K562 (cell line): Measurements from ENCODE around the gene RABGAP1L. TPM values are rescaled to one million over a fixed set of nuclear protein-coding genes. Genes with fewer than 3 reads are reported as not detected.

ENCODE experiments used
- ATAC-seq: fragments of 200-7000 bp; cut with Tn5 transposase; 3 replicates; pipeline ENCODE4 v1.9.1; 2020; ENCODE audit warnings: moderate library complexity
- BruUV-seq: library from RNA; stranded (reverse); fragments of 400-500 nt; replicated peaks from 2 replicates; lab custom pipeline; 2021; lab: Mats Ljungman, UMichigan
- CTCF ChIA-PET: fragments of 300-600 bp; formaldehyde crosslinking; extraction: SDS; loops from one replicate; lab custom pipeline; 2021; ENCODE audit warnings: low intra/inter-chr PET ratio; lab: Yijun Ruan, JAX
- POLR2A ChIA-PET: fragments of 300-600, 350-650 bp; sonication (Branson Sonifier 250); formaldehyde crosslinking; extraction: SDS; loops from one replicate; lab custom pipeline; 2021; ENCODE audit warnings: antibody characterized with exemption, inconsistent platforms; lab: Yijun Ruan, JAX
- DNase-seq, 4 experiments: peaks; one replicate each; pipeline versions ENCODE4 v3.0.0 to v3.0.0-alpha.2; 2011 to 2018; ENCODE audit warnings: low spot score in 3 of 4, mixed read lengths in 3 of 4; ENCODE audit errors: extremely low read depth in 1 of 4
- FAIRE-seq: peaks from 2 replicates; lab custom pipeline; 2011; peaks lifted over from hg19 to GRCh38; lab: Jason Lieb, UNC
- H2AFZ ChIP-seq: 2 replicates; pipeline ENCODE4 v1.6.0; 2011; ENCODE audit warnings: low read depth, low read length, control low read depth, inconsistent platforms
- H3K27ac ChIP-seq: fragments of 200-600 bp; 3 replicates; pipeline ENCODE4 v1.8.0; 2011; ENCODE audit warnings: low read depth, mild to moderate bottlenecking, control low read depth, inconsistent platforms, low read length, moderate library complexity, mixed read lengths; ENCODE audit errors: extremely low read depth
- H3K27me3 ChIP-seq, 2 experiments: fragments of 300-600 bp in 1 of 2; 2 replicates in 1 of 2; 3 replicates in 1 of 2; pipeline versions ENCODE4 v1.6.0 to v1.8.0; 2011; ENCODE audit warnings: inconsistent platforms in 2 of 2, low read length in 2 of 2, mild to moderate bottlenecking in 1 of 2, mixed read lengths in 1 of 2, moderate library complexity in 1 of 2; ENCODE audit not compliant: control insufficient read depth in 2 of 2, insufficient read depth in 2 of 2
- H3K36me3 ChIP-seq: fragments of 300-600 bp; 3 replicates; pipeline ENCODE4 v1.8.0; 2011; ENCODE audit warnings: mild to moderate bottlenecking, low read length, inconsistent platforms; ENCODE audit not compliant: control insufficient read depth, insufficient read depth
- H3K4me1 ChIP-seq, 2 experiments: fragments of 200-600 bp in 1 of 2; replicated peaks in 1 of 2; 2 replicates in 1 of 2; 3 replicates in 1 of 2; pipeline versions ENCODE4 v1.5.1 to v1.8.0; 2011; ENCODE audit warnings: inconsistent platforms in 2 of 2, low read length in 2 of 2, mild to moderate bottlenecking in 1 of 2, mixed read lengths in 1 of 2, moderate library complexity in 1 of 2; ENCODE audit not compliant: control insufficient read depth in 2 of 2, insufficient read depth in 2 of 2
- H3K4me2 ChIP-seq: 2 replicates; pipeline ENCODE4 v1.6.1; 2011; ENCODE audit warnings: low read length, control low read depth, inconsistent platforms, mixed read lengths; ENCODE audit not compliant: insufficient read depth
- H3K4me3 ChIP-seq: fragments of 200-600 bp; sonication (generic), shearing (Covaris generic); 2 replicates; pipeline ENCODE4 v1.5.1; 2016; ENCODE audit warnings: control low read depth, inconsistent platforms
- H3K79me2 ChIP-seq: fragments of 200-600 bp; 3 replicates; pipeline ENCODE4 v1.8.0; 2011; ENCODE audit warnings: low read length, inconsistent platforms; ENCODE audit not compliant: control insufficient read depth, insufficient read depth
- H3K9ac ChIP-seq, 2 experiments: 2 replicates each; pipeline versions ENCODE4 v1.6.0 to v1.6.1; 2011; ENCODE audit warnings: low read depth in 2 of 2, low read length in 2 of 2, control low read depth in 1 of 2, inconsistent platforms in 1 of 2, mild to moderate bottlenecking in 1 of 2, mixed read lengths in 1 of 2; ENCODE audit not compliant: insufficient read depth in 1 of 2
- H3K9me1 ChIP-seq: one replicate; pipeline ENCODE4 v1.6.0; 2011; ENCODE audit warnings: inconsistent platforms, mild to moderate bottlenecking, low read length, moderate library complexity; ENCODE audit not compliant: control insufficient read depth, insufficient read depth
- H3K9me3 ChIP-seq: replicated peaks from 2 replicates; pipeline ENCODE4 v1.5.1; 2011; ENCODE audit warnings: low read depth, low read length, inconsistent platforms; ENCODE audit not compliant: control insufficient read depth, insufficient read depth
- H4K20me1 ChIP-seq: replicated peaks from 2 replicates; pipeline ENCODE4 v1.6.1; 2011; ENCODE audit warnings: low read length, inconsistent platforms, mixed read lengths; ENCODE audit not compliant: control insufficient read depth, insufficient read depth
- CHAMP1 ChIP-seq: fragments of 450-650 bp; IDR thresholded peaks from 2 replicates; pipeline ENCODE4 v1.6.1; 2016; ENCODE audit warnings: mild to moderate bottlenecking
- DPF2 ChIP-seq: fragments of 450-650 bp; IDR thresholded peaks from 2 replicates; pipeline ENCODE4 v1.6.1; 2016
- EHMT2 ChIP-seq: fragments of 450-650 bp; IDR thresholded peaks from 2 replicates; pipeline ENCODE4 v1.6.1; 2018; ENCODE audit warnings: antibody characterized with exemption
- JUN ChIP-seq, 2 experiments: sonication (generic) in 1 of 2; formaldehyde crosslinking in 1 of 2; IDR thresholded peaks; 2 replicates each; pipeline versions ENCODE4 v1.6.1 to v1.8.0; 2012 to 2022; ENCODE audit warnings: borderline replicate concordance in 2 of 2, mild to moderate bottlenecking in 2 of 2, improper control_type of control experiment in 1 of 2, low read depth in 1 of 2, low read length in 1 of 2, missing genetic modification reagents in 1 of 2
- JUNB ChIP-seq: fragments of 450-650 bp; formaldehyde crosslinking; conservative IDR thresholded peaks from 2 replicates; pipeline ENCODE4 v1.4.0; 2020; ENCODE audit warnings: mild to moderate bottlenecking
- SPI1 ChIP-seq: IDR thresholded peaks from 2 replicates; pipeline ENCODE4 v1.6.1; 2011; ENCODE audit warnings: low read depth, low read length, control low read depth, borderline replicate concordance
- TCF7L2 ChIP-seq: fragments of 150-350 bp; IDR thresholded peaks from 2 replicates; pipeline ENCODE4 v1.6.1; 2016; ENCODE audit warnings: low read depth, mild to moderate bottlenecking, low read length, moderate library complexity
- ZNF449 ChIP-seq: fragments of 250-450 bp; sonication (Bioruptor Pico); IDR thresholded peaks from 2 replicates; pipeline ENCODE4 v1.8.0; 2022; ENCODE audit warnings: moderate library complexity, mild to moderate bottlenecking, inconsistent platforms
- ZZZ3 ChIP-seq: fragments of 450-650 bp; IDR thresholded peaks from 2 replicates; pipeline ENCODE4 v1.6.1; 2016; ENCODE audit warnings: antibody characterized with exemption, mild to moderate bottlenecking, moderate library complexity
- WGBS: fragments of 100-300 bp; shearing (Covaris generic); methylation state at CpG from one replicate; pipeline ENCODE4 v1.1.6; 2016; ENCODE audit warnings: low coverage, mixed read lengths; ENCODE audit not compliant: insufficient coverage; ENCODE audit errors: missing lambda C conversion rate; 5-methylcytosine and 5-hydroxymethylcytosine counted together
- in situ Hi-C: fragments of 300-500 bp; cut with MboI; formaldehyde crosslinking; loops from 4 replicates; pipeline ENCODE4 v1.15.0; 2018; ENCODE audit warnings: inconsistent platforms, mixed read lengths
- intact Hi-C: fragments of 100-400 bp; cut with micrococcal nuclease; formaldehyde crosslinking; loops from 2 replicates; pipeline ENCODE4 v1.14.2; 2022
- polyA plus RNA-seq, 8 experiments: library from polyadenylated mRNA; depleted of rRNA in 4 of 8; stranded (reverse) in 5 of 8; unstranded in 3 of 8; fragments of >200 nt; fragmentation: Nextera tagmentation in 2 of 8; fragmentation: Illumina TruSeq in 1 of 8; extraction: Ambion mirVana in 2 of 8; extraction: Trizol in 1 of 8; gene quantifications; 2 replicates each; pipeline versions ENCODE4 v1.2.1 to v1.2.3, GENCODE V29; 2011 to 2014; ENCODE audit warnings: inconsistent platforms in 1 of 8, missing spikeins in 1 of 8
- total RNA-seq, 7 experiments: library from RNA; depleted of rRNA in 6 of 7; stranded (reverse); fragments of >200 nt in 6 of 7; fragmentation: Illumina TruSeq in 2 of 7; extraction: Trizol in 2 of 7; gene quantifications; 2 replicates each; pipeline versions ENCODE4 v1.2.1 to v1.2.3, GENCODE V29; 2011 to 2021; ENCODE audit warnings: low replicate concordance in 1 of 7
- TF ChIP-seq, protein P1 (sequence below): fragments of 150-350 bp; conservative IDR thresholded peaks from 2 replicates; pipeline ENCODE4 v1.6.1; 2014; ENCODE audit warnings: low read length
- TF ChIP-seq, protein P2 (sequence below): sonication (generic); formaldehyde crosslinking; IDR thresholded peaks from 2 replicates; pipeline ENCODE4 v1.8.0; 2022; ENCODE audit warnings: mild to moderate bottlenecking, missing genetic modification reagents

Gene RABGAP1L
- total and polyA plus RNA-seq, 9 of the 15 experiments (the other 6 are each of a cell fraction or from before 2014, with no cell fraction given) = 16.5 to 44.9 (median 26.7) TPM

- Histone ChIP-seq H2AFZ (no peak overlapping the region), H3K4me3 (no peak overlapping the region), H3K9ac (no peak overlapping the region), H4K20me1 (no peaks in the 10 kb centered on the region), H3K27me3 (no peaks in the 10 kb centered on the region), H3K9me1 (no peaks in the 10 kb centered on the region), H3K27ac (no peak overlapping the region), H3K36me3 (no peaks in the 10 kb centered on the region), H3K4me1 (no peaks in the 10 kb centered on the region), H3K4me2 (no peak overlapping the region), H3K9me3 (no peaks in the 10 kb centered on the region), H3K79me2 (no peaks in the 10 kb centered on the region)
- DNase-seq = peak in 1 of 4 experiments; percentile 18
- ChIA-PET POLR2A (interaction anchor here (0.6 to 1.5 kb wide), 2 partner anchors 32 to 184 kb away, joined by 3 to 6 read pairs; no protein-coding TSS in a partner anchor), CTCF (no interaction called here)
- peak; percentile 47; the same call in 1 of the 3 replicates for ATAC-seq
- WGBS = 23% methylated on average over 3 of the region's 3 CpGs
- BruUV-seq = no TSS peak
- intact Hi-C loops = no loop called here
- FAIRE-seq = no peak
- in situ Hi-C loops = no loop called here
- TF ChIP-seq SPI1 (no peak), JUNB (CRISPR knock-in tag) (0 out of 2 replicates have a peak, but pooled peaks have one; percentile 5), ZNF449 (CRISPR knock-in tag) (no peak), ZZZ3 (no peak), TCF7L2 (no peak), DPF2 (0 out of 2 replicates have a peak, but pooled peaks have one; percentile 27), EHMT2 (no peak), CHAMP1 (no peak), JUN (IDR thresholded peaks at IDR 0.05; ENCODE audit: borderline replicate concordance, low read depth, low read length) (peak; percentile 68; the same call in 1 of the 2 replicates), JUN (CRISPR knock-in tag; IDR thresholded peaks at IDR 0.05; ENCODE audit: borderline replicate concordance) (no peak)
- TF ChIP-seq, protein P1, sequence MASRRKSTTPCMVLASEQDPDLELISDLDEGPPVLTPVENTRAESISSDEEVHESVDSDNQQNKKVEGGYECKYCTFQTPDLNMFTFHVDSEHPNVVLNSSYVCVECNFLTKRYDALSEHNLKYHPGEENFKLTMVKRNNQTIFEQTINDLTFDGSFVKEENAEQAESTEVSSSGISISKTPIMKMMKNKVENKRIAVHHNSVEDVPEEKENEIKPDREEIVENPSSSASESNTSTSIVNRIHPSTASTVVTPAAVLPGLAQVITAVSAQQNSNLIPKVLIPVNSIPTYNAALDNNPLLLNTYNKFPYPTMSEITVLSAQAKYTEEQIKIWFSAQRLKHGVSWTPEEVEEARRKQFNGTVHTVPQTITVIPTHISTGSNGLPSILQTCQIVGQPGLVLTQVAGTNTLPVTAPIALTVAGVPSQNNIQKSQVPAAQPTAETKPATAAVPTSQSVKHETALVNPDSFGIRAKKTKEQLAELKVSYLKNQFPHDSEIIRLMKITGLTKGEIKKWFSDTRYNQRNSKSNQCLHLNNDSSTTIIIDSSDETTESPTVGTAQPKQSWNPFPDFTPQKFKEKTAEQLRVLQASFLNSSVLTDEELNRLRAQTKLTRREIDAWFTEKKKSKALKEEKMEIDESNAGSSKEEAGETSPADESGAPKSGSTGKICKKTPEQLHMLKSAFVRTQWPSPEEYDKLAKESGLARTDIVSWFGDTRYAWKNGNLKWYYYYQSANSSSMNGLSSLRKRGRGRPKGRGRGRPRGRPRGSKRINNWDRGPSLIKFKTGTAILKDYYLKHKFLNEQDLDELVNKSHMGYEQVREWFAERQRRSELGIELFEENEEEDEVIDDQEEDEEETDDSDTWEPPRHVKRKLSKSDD = no peak
- TF ChIP-seq, protein P2, sequence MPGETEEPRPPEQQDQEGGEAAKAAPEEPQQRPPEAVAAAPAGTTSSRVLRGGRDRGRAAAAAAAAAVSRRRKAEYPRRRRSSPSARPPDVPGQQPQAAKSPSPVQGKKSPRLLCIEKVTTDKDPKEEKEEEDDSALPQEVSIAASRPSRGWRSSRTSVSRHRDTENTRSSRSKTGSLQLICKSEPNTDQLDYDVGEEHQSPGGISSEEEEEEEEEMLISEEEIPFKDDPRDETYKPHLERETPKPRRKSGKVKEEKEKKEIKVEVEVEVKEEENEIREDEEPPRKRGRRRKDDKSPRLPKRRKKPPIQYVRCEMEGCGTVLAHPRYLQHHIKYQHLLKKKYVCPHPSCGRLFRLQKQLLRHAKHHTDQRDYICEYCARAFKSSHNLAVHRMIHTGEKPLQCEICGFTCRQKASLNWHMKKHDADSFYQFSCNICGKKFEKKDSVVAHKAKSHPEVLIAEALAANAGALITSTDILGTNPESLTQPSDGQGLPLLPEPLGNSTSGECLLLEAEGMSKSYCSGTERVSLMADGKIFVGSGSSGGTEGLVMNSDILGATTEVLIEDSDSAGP (CRISPR knock-in tag) = no peak
These were observed 655.7 kb downstream of the RABGAP1L start for GRCh38 chr1:174815036-174815435.
